ENCODE data around the gene MED12. TPM values are rescaled to one million over a fixed set of nuclear protein-coding genes. Genes with fewer than 3 reads are reported as not detected.

MED12 gene
- total RNA-seq, 1 donor from 2014 or later: 27.8 TPM

DNA sequence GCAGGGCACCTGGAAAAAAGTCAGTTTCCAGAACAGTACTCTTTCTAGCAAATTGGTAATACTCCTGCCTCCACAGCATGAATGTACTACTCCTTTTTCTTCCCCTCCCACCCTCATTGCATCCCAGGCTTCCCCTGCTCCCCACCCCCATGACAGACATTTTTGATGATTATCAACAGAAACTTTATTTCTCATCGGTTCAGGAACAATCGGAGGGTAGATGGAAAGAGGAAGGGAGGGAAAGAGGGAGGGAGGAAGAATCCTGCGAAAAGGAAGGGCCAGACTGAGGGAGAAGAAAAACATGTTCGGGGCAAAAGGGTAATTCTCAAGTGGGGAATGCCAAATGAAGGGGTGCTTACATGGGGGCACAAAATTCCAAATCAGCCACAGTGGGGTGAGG, 11.2 kb upstream of the MED12 start:
- DNase-seq (ENCODE audit: low read depth, low spot score): no peak

DNA sequence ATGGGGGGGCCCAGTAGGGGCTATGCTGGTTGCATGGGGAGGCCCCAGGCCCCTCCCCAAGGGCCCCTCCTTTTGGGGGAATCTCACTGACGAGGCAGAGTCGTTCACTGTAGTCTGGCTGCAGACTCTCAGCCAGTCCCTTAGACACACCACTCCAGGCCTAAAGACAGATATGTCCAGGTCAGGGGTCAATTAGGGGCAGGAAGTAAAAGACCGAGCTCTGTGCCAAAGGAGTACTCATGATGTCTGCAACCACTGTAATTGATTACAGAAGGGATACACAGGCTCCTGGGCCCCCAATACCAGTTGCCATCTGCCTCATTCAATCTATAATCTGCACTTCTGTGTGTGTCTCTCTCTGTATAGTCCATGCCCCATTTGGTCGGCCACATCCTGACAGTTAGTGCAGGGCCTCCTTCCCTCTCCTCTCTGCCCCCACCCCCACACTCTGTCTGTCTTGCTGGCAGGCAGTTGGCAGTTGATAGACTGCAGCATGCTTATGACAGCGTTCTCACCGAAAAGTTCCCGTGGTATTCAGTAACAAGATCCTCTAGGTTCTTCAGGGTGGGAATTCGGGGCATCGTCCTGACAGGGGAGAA, 10.5 kb upstream of the MED12 start:
- no peak for DNase-seq (ENCODE audit: low read depth, low spot score)

DNA sequence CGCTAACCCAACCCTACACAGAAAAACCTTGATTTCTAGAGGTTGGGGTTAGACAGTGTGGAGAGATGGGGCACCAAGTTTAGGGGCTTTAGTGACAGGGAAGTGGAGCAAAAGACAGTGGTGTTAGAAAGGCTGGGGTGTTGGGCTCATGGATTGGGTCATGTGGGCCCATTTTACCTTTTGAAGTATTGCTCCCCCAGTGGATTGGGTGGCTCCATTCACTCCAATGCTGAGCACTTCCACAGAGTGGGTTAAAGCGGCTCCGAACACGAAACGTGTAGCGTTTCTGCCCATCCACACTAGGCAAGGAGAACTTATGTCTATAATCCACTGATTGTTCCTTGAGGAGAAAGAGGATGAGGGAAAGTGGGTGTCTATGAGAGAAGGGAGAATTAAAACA, 9.3 kb upstream of the MED12 start:
- DNase-seq (ENCODE audit: low read depth, low spot score): no peak

DNA sequence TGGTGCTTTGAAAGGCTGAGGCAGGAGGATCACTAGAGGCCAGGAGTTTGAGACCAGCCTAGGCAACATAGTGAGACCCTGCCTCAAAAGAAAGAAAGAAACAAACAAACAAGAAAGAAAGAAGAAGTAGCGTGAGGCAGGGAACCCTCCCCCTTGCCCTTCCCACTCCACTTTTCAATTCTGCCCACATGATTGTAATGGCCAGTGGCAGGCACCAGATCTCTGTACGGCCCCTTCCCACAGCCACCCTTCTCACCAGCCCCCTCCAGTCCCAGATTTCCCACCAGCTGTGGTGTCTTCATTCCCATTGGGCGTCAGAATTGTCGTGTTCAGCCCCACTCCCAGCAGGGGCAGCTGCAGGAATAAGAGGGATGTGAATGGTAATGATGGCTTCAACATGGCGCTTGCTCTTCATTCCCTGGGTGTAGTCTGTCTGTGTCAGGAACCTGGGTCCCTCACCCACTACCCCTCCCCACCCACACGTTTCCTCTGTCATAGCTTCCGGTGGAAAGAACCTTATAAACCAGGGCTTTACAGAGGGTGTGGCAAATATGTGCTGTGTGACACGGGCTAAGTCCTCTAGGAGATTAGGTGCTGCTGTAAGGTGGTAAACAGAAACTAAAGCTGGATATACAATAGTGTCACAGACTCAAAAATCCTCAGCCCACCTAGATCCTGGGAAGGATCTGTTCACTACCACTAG, 7.1 kb upstream of the MED12 start, which contains the start of gene IL2RG:
Gene IL2RG, minus strand, starts transcription at position 437 of the 703 bp plus-strand sequence. Its CDS starts 38 bp downstream, at position 399.
- DNase-seq (ENCODE audit: low read depth, low spot score): no peak

DNA sequence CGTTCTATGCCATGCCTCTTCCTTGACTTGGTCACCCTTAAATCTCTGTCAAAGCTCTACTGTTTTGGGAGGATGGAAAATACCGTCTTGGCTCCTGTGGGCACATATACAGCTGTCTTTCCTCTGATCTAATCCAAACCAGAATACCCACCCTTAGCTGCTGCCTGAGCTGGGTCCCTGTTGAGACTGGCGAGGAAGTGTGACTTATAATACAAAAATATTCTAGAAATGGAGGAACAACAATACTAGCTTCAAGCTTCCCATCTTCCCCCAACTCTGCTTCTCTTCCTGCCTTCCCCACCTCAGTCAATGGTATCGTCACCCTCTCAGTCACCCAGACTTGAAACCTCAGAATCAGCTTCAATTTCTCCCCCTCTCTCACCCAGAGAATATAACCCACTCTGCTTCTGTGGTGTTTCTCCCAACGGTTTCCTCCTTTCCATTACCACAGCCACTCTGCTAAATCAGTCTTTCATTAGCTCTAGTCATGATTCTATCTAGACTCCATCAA, 6.4 kb upstream of the MED12 start:
- DNase-seq (ENCODE audit: low read depth, low spot score): no peak

DNA sequence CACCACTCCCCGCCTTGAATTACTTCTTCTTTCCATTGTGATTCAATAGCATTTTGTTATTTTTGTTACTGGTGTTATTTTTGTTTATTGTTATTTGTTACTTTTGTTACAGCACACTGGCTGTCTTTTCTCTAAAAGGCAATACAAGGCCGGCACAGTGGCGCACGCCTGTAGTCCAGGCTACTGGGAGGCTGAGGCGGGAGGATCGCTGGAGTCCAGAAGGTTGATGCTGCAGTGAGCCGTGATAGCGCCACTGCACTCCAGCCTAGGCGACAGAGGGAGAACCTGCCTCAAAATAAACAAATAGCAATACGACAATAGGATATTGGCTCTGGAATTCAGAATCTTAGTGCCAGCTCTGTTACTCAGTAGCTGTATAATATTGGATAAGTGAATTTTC, 1.0 kb upstream of the MED12 start:
- DNase-seq (ENCODE audit: low read depth, low spot score): no peak

DNA sequence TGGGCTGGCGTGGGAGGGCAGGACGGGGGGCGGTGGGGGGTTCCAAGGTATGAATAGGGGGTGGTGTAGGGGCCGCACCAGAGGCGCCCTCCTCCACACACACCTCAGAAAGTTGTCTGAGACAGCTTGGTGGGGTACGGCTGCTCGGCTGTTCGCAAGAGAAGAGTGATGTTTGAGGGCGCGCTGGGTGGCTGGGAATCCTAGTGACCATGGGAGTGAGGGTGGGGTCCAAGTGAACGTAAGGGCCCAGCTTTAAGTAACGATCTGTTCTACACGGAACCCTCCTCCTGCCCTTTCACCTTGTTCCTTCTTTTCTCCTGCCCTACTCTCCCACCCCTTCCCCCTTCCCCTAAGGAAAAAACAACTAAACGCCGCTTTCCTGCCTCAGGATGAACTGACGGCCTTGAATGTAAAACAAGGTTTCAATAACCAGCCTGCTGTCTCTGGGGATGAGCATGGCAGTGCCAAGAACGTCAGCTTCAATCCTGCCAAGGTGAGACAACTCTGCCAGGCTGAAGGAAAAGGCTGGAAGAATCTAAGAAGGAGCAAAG, 664 bp downstream of the MED12 start:
- DNase-seq (ENCODE audit: low read depth, low spot score): no peak

DNA sequence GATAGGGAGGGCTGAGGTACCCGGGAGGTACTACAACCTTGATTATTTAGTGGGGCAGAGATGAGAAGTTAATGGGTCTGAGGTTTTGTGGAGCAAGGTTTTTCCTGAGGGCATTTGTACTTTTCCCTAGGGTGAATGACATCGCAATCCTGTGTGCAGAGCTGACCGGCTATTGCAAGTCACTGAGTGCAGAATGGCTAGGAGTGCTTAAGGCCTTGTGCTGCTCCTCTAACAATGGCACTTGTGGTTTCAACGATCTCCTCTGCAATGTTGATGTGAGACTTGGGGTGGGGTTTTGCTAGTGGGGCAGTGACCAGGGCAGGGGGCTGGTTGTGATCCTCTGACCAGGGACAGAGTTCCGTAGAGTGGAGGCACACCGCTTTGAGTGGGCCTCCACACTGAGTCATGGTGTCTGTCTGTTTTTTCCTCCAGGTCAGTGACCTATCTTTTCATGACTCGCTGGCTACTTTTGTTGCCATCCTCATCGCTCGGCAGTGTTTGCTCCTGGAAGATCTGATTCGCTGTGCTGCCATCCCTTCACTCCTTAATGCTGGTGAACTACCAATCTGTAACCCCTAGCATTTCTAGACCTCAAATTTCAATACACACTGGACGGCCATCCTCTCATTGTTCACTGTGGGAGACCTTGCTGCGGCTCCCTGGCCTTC, 9.9 kb downstream of the MED12 start:
- no peak for DNase-seq (ENCODE audit: low read depth, low spot score)

DNA sequence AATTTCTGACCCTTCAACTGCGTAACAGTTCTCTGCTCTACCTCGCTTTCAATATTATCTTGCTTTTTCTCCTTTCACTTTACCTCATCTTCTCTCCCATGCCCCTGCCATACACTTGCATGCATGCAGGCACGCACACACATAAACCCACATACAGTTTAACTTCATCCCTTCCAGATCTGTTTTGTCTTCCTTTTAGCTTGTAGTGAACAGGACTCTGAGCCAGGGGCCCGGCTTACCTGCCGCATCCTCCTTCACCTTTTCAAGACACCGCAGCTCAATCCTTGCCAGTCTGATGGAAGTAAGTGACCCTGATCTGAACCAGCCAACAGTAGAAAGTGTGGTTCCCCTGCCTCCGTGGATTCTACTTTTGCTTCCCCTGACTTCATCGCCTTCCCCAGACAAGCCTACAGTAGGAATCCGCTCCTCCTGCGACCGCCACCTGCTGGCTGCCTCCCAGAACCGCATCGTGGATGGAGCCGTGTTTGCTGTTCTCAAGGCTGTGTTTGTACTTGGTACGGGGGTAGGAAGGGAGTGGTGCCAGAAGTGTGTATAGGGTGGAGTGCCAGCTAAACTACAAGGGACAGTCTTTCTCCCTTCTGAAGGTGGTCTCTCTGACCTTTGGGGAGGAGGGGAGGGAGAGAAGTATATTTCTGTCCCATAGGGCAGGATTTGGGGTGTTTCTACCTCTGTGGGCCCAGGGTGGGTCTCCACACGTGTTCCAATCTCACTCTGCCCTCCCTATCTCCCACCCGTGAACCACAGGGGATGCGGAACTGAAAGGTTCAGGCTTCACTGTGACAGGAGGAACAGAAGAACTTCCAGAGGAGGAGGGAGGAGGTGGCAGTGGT, 10.7 kb downstream of the MED12 start:
- no peak for DNase-seq (ENCODE audit: low read depth, low spot score)

DNA sequence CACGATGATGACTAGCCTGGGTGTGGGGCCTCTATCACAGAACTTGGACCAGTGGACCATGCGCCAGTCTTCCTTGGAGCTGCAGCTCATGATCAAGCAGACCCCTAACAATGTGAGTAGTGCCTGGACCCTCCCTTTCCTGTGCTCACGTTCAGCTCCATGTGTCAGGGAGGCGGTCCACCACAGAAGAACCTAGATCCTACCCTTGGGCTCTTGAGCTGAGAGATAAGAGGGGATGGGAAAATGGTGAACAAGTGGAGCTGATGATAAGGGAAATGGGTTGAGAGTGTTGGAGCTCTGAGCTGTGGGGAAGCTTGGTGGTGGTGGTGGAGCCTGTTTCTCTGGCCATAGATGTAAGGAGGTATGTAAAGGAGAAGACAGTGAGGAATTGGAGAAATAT, 13.1 kb downstream of the MED12 start:
- no peak for DNase-seq (ENCODE audit: low read depth, low spot score)

DNA sequence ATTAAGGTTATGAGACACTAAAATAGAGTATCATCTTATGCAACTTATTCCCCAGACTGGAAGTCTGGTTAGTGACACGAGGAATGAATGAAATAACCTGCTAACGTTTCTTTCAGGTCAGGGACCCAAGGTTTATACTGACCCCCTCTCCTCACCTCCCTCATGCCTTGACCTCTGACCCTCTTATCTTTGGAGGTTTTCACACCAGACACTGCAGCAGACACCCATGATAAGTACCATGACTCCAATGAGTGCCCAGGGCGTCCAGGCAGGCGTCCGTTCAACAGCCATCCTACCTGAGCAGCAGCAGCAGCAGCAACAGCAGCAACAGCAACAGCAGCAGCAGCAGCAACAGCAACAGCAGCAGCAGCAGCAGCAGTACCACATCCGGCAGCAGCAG, 22.0 kb downstream of the MED12 start:
- DNase-seq (ENCODE audit: low read depth, low spot score): no peak

DNA sequence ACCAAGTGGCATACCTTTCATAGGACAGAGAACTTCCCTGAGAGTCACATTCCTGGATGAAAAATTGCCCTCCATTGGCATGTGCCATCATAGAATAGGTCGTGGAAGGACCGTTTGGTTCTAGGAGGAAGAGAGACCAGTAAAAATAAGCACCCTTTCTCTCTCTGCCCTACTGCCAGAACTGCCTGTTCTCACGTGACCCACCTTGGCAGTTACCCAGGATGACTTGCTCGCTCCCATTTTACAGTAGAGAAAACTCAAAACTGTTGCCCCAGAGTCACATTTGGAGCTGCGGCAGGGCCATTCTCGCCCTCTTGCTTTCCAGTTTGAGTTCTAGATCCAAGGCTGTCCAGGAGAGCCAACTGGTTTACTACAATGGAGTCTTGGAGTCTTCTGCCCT, 25.1 kb downstream of the MED12 start:
- DNase-seq (ENCODE audit: low read depth, low spot score): no peak

DNA sequence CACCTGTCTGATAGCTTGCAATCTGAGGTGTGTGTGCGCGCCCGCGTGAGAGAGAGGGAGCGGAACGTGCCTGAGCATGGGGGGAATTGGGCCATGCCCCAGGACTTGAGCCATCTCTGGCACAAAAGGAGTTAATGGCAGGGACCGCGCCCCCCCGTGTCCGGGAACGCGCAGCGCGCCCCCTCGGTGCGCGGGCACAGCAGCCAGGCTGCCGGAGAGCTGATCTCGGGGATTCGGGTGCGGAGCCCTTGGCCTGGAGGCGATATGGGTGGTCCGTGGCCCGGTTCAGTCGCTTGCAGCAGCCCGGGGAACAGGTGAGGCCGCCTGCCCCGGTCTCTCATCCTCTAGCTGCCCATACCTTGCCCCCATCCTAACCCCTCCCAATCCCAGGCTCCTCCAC, 26.3 kb downstream of the MED12 start, which contains the start of gene NLGN3:
Gene NLGN3, plus strand, starts transcription at position 191 of the 400 bp plus-strand sequence. CDS start 2,909 bp downstream, outside the sequence.
- DNase-seq (ENCODE audit: low read depth, low spot score): no peak

DNA sequence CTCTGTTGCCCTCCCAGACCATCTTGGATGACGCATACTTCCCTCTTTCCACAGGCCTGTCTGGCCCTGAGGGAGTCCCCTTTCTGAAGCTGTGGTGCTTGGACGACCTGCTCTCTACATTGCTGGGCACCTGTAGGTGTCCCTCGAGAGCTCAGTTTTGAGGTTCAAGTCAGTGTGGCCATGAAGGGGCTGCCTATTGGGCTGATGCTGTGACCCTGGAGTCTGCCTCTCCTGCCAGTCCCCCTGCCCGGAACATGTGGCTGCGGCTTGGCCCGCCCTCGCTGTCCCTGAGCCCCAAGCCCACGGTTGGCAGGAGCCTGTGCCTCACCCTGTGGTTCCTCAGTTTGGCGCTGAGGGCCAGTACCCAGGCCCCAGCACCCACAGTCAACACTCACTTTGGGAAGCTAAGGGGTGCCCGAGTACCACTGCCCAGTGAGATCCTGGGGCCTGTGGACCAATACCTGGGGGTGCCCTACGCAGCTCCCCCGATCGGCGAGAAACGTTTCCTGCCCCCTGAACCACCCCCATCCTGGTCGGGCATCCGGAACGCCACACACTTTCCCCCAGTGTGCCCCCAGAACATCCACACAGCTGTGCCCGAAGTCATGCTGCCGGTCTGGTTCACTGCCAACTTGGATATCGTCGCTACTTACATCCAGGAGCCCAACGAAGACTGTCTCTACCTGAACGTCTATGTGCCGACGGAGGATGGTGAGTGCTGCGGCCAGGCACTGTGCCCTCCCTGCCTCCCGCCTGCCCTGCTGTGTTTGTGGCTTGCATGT, 29.3 kb downstream of the MED12 start:
- DNase-seq (ENCODE audit: low read depth, low spot score): no peak

DNA sequence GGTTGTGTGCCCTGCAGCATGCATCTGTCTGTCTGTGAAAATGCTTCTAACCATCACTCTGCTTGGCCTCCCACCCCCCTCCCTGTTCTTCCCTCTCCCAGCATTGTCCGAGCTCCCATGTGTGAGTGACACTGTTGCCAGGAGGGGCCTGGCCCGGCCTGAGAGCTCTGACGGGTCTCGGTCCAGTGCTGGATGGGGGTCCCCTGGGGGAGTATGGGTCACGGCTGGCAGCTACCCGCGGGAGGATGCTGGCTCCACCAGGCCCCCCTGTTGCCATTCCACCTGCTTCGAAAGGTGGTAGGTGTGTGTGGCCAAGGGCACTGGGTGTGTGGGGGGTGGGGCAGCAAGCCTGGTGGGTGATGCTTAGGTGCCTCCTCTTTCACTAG, 29.9 kb downstream of the MED12 start:
- no peak for DNase-seq (ENCODE audit: low read depth, low spot score)

DNA sequence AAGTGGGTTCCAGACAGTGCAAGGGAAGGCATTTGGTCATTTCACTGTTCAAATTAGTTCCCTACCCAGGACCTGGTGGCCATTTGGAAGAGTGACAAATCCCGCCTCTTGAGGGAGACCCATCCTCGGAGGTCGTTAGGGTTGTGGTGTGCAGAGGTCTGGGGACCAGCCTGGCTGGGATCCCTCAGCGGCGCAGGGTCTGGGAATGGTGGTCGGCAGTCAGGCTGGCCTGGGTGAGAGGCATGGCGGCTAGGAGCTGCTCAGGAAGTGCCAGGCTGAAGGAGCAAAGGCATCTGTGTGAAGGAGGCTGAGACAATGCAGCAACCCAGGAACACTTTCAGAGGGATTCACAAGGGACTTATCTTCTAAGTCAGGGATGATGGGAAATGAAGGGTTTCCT, 33.0 kb downstream of the MED12 start:
- no peak for DNase-seq (ENCODE audit: low read depth, low spot score)

DNA sequence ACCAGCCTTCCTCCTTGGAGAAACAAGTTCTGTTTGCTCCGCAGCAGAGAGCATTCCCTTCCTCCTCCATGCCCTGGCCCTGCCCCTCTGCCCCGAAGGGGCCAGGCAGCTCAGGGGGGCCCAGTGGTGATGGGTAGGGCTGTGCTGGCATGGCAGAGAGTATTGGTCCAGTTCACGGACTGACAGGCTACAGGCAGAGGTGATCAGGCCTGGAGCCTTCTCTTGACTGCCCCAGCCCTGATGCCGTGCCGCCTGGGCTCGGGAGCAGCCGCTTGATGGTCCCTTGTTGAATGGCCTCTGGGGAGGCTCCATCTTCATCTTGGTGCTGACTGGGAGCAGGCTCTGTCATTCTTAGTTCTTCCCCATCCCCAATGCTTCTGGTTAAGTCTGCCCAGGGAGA, 35.8 kb downstream of the MED12 start:
- DNase-seq (ENCODE audit: low read depth, low spot score): no peak

DNA sequence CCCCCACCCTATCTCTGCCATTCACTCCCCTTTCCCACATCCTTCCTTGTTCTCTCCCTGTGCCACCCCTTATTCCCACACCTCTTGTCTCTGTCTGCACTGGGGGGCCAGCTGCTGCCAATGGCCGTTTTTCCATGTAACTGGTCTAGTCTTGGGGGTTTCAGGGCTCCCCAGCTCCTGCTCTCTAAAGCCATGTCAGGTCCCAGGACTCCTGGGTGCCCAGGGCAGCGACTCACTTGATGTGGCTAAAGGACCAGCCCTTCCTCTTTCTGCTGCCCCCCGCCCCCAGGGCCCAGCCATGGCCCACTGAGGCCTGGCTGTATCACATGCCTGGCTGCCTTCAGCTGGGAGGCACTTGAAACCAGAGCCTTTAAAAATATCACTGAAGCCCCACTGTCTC, 36.2 kb downstream of the MED12 start:
- DNase-seq (ENCODE audit: low read depth, low spot score): no peak

DNA sequence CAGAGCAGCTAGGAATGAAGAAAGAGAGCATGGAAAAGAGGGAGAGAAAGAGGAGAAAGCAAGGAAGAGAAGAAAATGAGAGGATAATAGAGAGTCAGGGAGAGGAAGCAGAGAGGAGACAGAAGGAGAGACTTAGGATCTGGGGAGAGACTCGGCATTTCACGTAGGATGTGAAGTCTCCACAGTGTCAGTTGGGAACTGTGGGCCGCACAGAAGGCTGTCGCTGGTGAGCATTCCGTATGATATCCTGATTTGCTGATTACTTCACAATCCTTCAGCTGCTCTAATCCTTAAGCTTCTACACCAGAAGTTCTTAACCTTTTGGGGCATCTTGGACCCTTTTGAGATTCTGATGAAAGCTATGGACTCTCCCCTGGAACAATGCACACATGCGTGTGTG, 40.2 kb downstream of the MED12 start:
- no peak for DNase-seq (ENCODE audit: low read depth, low spot score)

DNA sequence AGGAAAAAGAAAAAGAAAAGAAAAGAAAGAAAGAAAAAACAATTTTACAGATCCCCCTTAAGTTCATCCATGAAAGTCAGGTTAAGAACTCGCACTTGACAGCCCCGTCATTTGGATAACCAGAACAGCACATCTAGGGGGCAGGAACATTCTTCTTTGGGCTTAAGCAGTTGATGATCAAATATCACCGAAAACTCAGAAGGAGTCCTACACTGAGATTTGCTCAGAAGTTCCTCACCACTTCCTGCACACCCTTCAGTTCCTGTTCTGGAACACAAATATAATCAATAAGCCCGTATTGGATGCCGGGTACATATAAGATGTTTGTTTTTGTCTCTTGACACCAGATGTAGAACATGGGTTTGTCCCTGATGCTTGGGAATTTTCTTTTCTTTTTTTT, 40.9 kb downstream of the MED12 start:
- DNase-seq (ENCODE audit: low read depth, low spot score): no peak

DNA sequence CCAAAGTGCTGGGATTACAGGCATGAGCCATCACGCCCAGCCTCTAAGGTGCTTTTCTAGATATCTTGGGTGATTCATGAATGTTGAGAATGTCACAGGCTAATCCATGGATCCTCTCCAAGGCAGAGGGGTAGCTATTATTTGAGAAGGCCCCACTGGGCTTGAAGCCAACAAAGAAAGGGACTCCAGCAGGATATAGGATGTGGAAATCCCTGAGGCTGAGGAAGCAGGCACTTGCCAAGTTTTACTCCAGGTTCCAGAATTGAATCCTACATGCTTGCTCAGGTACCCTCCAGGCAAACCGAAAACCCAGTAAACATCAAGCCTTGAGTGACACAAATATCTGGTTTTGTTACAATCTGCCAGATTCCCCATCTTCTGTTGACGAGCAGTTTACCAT, 42.1 kb downstream of the MED12 start:
- no peak for DNase-seq (ENCODE audit: low read depth, low spot score)
